ENCODE results near the gene PDS5B.
"Not testable (repeated sequence)": the region's sequence is repeated elsewhere in the genome, so short reads cannot be mapped to it uniquely, and the experiment has no call there.

The PDS5B gene

GRCh38 chr13:32676242-32676641 is 90.0 kb downstream of the PDS5B start:
- no peak for DNase-seq (ENCODE audit: low read depth in 1 of 2, low spot score in 1 of 2)
- no peak for TF ChIP-seq JUND (IDR thresholded peaks at IDR 0.05; ENCODE audit: low read depth)
- in situ Hi-C loops (cut with HindIII; ENCODE audit: low pct_unique_long_range_greater_than_20kb, low sequenced_read_pairs), result no loop called here

- in situ Hi-C loops (cut with HindIII; ENCODE audit: low pct_unique_long_range_greater_than_20kb, low sequenced_read_pairs), result no loop called here
- DNase-seq (ENCODE audit: low read depth in 1 of 2, low spot score in 1 of 2), result no peak
- TF ChIP-seq JUND (IDR thresholded peaks at IDR 0.05; ENCODE audit: low read depth), result no peak
Measured at GRCh38 chr13:32682130-32682529, 95.9 kb downstream of the PDS5B start.

GRCh38 chr13:32682740-32683139 is 96.5 kb downstream of the PDS5B start:
- peak in 1 of 2 experiments; percentile 39 for DNase-seq (ENCODE audit: low read depth in 1 of 2, low spot score in 1 of 2)
- TF ChIP-seq JUND (IDR thresholded peaks at IDR 0.05; ENCODE audit: low read depth), result no peak
- in situ Hi-C loops (cut with HindIII; ENCODE audit: low pct_unique_long_range_greater_than_20kb, low sequenced_read_pairs), result no loop called here

GRCh38 chr13:32687275-32687674 is 101.0 kb downstream of the PDS5B start:
- in situ Hi-C loops (cut with HindIII; ENCODE audit: low pct_unique_long_range_greater_than_20kb, low sequenced_read_pairs), result no loop called here
- no peak for DNase-seq (ENCODE audit: low read depth in 1 of 2, low spot score in 1 of 2)
- TF ChIP-seq JUND (IDR thresholded peaks at IDR 0.05; ENCODE audit: low read depth), result no peak

- no peak for DNase-seq (ENCODE audit: low read depth in 1 of 2, low spot score in 1 of 2)
- in situ Hi-C loops (cut with HindIII; ENCODE audit: low pct_unique_long_range_greater_than_20kb, low sequenced_read_pairs), result no loop called here
- TF ChIP-seq JUND (IDR thresholded peaks at IDR 0.05; ENCODE audit: low read depth), result no peak
Measured at GRCh38 chr13:32695602-32696250, 109.5 kb downstream of the PDS5B start.

- in situ Hi-C loops (cut with HindIII; ENCODE audit: low pct_unique_long_range_greater_than_20kb, low sequenced_read_pairs), result no loop called here
- TF ChIP-seq JUND (IDR thresholded peaks at IDR 0.05; ENCODE audit: low read depth), result no peak
- no peak for DNase-seq (ENCODE audit: low read depth in 1 of 2, low spot score in 1 of 2)
Measured at GRCh38 chr13:32707471-32707870, 121.2 kb downstream of the PDS5B start.

GRCh38 chr13:32713397-32713796 is 127.1 kb downstream of the PDS5B start:
- no peak for DNase-seq (ENCODE audit: low read depth in 1 of 2, low spot score in 1 of 2)
- in situ Hi-C loops (cut with HindIII; ENCODE audit: low pct_unique_long_range_greater_than_20kb, low sequenced_read_pairs), result no loop called here
- TF ChIP-seq JUND (IDR thresholded peaks at IDR 0.05; ENCODE audit: low read depth), result no peak

- in situ Hi-C loops (cut with HindIII; ENCODE audit: low pct_unique_long_range_greater_than_20kb, low sequenced_read_pairs), result not testable (repeated sequence)
Measured at GRCh38 chr13:32716201-32716600, 129.9 kb downstream of the PDS5B start.

GRCh38 chr13:32720026-32720425 is 133.8 kb downstream of the PDS5B start:
- in situ Hi-C loops (cut with HindIII; ENCODE audit: low pct_unique_long_range_greater_than_20kb, low sequenced_read_pairs), result no loop called here
- no peak for DNase-seq (ENCODE audit: low read depth in 1 of 2, low spot score in 1 of 2)
- no peak for TF ChIP-seq JUND (IDR thresholded peaks at IDR 0.05; ENCODE audit: low read depth)

More at GRCh38 chr13:32716201-32716600, 129.9 kb downstream of the PDS5B start:
- DNase-seq (ENCODE audit: low read depth in 1 of 2, low spot score in 1 of 2), result not testable (repeated sequence)

- DNase-seq (ENCODE audit: low read depth in 1 of 2, low spot score in 1 of 2); in situ Hi-C loops (cut with HindIII; ENCODE audit: low pct_unique_long_range_greater_than_20kb, low sequenced_read_pairs): not testable (repeated sequence)
Measured at GRCh38 chr13:32721131-32722034, 135.1 kb downstream of the PDS5B start.

- no peak for DNase-seq (ENCODE audit: low read depth in 1 of 2, low spot score in 1 of 2)
- in situ Hi-C loops (cut with HindIII; ENCODE audit: low pct_unique_long_range_greater_than_20kb, low sequenced_read_pairs), result no loop called here
- no peak for TF ChIP-seq JUND (IDR thresholded peaks at IDR 0.05; ENCODE audit: low read depth)
Measured at GRCh38 chr13:32722340-32722739, 136.1 kb downstream of the PDS5B start.

- in situ Hi-C loops (cut with HindIII; ENCODE audit: low pct_unique_long_range_greater_than_20kb, low sequenced_read_pairs), result no loop called here
- no peak for TF ChIP-seq JUND (IDR thresholded peaks at IDR 0.05; ENCODE audit: low read depth)
- DNase-seq (ENCODE audit: low read depth in 1 of 2, low spot score in 1 of 2), result no peak
Measured at GRCh38 chr13:32723987-32724386, 137.7 kb downstream of the PDS5B start.

- no peak for TF ChIP-seq JUND (IDR thresholded peaks at IDR 0.05; ENCODE audit: low read depth)
- no peak for DNase-seq (ENCODE audit: low read depth in 1 of 2, low spot score in 1 of 2)
- in situ Hi-C loops (cut with HindIII; ENCODE audit: low pct_unique_long_range_greater_than_20kb, low sequenced_read_pairs), result no loop called here
Measured at GRCh38 chr13:32726374-32727037, 140.3 kb downstream of the PDS5B start.
